Measurements from ENCODE around the gene MDM4. TPM values are rescaled to one million over a fixed set of nuclear protein-coding genes. Genes with fewer than 3 reads are reported as not detected.
"Not testable (repeated sequence)": the region's sequence is repeated elsewhere in the genome, so short reads cannot be mapped to it uniquely, and the experiment has no call there.

The MDM4 gene
- total RNA-seq, 1 experiment from 2014 or later = 174 TPM

DNA sequence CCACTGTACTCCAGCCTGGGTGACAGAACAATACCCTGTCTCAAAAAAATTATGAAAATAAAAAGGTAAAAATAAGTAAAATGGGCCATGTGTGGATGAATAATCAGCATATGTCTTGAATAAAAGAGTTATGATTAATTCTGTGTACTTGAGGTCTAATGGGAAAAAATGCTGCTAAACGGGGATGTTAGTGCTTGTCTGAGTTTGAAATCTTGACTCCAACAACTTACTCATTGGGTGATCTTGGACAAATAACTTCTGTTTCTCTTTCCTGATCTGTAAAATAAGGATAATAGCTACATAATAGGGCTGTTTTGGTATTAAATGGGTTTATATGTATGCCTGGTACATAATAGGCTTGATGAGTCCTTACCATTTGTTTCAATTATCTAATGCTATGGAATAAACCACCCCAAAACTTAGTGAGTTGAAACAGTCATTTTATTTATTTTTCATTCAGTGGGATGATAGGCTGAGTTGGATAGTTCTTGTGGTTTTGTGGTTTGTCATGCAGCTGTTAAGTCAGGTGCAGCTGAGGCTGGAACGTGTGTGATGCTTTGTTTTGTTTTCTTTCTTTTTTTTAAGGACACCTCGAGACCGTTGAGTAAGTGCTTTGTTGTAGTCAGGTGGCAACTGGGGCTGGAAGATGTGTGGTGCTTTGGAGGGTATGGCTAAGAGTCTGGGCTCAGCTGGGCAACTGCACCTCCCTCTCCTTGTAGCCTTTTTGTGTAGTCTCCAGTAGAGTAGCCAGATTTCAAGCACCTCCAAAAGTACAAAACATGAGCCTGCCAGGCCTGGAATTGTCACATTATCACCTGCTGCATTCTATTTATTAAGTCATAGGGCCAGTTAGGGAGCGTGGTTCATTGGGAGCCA, 4.9 kb downstream of the MDM4 start:
- TF ChIP-seq, protein P1, sequence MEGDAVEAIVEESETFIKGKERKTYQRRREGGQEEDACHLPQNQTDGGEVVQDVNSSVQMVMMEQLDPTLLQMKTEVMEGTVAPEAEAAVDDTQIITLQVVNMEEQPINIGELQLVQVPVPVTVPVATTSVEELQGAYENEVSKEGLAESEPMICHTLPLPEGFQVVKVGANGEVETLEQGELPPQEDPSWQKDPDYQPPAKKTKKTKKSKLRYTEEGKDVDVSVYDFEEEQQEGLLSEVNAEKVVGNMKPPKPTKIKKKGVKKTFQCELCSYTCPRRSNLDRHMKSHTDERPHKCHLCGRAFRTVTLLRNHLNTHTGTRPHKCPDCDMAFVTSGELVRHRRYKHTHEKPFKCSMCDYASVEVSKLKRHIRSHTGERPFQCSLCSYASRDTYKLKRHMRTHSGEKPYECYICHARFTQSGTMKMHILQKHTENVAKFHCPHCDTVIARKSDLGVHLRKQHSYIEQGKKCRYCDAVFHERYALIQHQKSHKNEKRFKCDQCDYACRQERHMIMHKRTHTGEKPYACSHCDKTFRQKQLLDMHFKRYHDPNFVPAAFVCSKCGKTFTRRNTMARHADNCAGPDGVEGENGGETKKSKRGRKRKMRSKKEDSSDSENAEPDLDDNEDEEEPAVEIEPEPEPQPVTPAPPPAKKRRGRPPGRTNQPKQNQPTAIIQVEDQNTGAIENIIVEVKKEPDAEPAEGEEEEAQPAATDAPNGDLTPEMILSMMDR (IDR thresholded peaks at IDR 0.05; ENCODE audit: unreplicated experiment) = no peak
- Mint-ChIP-seq H3K4me3 (ENCODE audit: unreplicated experiment) (peak overlapping the region; percentile 6), H3K27ac (ENCODE audit: low read depth, unreplicated experiment) (peak overlapping the region; percentile 50), H3K4me1 (ENCODE audit: insufficient read depth, unreplicated experiment) (peaks cover 33% of the 10 kb centered on the region), H3K36me3 (ENCODE audit: insufficient read depth, unreplicated experiment) (peaks cover 74% of the 10 kb centered on the region), H3K9me3 (ENCODE audit: unreplicated experiment) (peaks cover 14% of the 10 kb centered on the region), H3K27me3 (ENCODE audit: insufficient read depth, unreplicated experiment) (no peaks in the 10 kb centered on the region)
- BruUV-seq (replicated peaks) = no TSS peak
- DNase-seq (ENCODE audit: unreplicated experiment) = peak; percentile 77
- POLR2A ChIA-PET = interaction anchor here (0.6 to 2.4 kb wide), 8 partner anchors 8 to 1111 kb away, joined by 3 to 32 read pairs (median 3); no protein-coding TSS in a partner anchor
- intact Hi-C loops (cut with micrococcal nuclease) = no loop called here
- CTCF ChIA-PET = interaction anchor here (0.8 to 1.5 kb wide), 3 partner anchors 12 to 286 kb away, joined by 3 to 6 read pairs (median 4); no protein-coding TSS in a partner anchor

- H3K4me3 Mint-ChIP-seq (ENCODE audit: unreplicated experiment); intact Hi-C loops (cut with micrococcal nuclease); H3K27me3 Mint-ChIP-seq (ENCODE audit: insufficient read depth, unreplicated experiment); BruUV-seq (replicated peaks); DNase-seq (ENCODE audit: unreplicated experiment): not testable (repeated sequence)
- Mint-ChIP-seq H3K27ac (ENCODE audit: low read depth, unreplicated experiment) (peak overlapping the region; percentile 50), H3K36me3 (ENCODE audit: insufficient read depth, unreplicated experiment) (peaks cover 83% of the 10 kb centered on the region), H3K9me3 (ENCODE audit: unreplicated experiment) (peaks cover 14% of the 10 kb centered on the region), H3K4me1 (ENCODE audit: insufficient read depth, unreplicated experiment) (peaks cover 33% of the 10 kb centered on the region)
- ChIA-PET POLR2A (interaction anchor here (0.7 to 2.4 kb wide), 6 partner anchors 9 to 1110 kb away, joined by 3 to 32 read pairs (median 3); no protein-coding TSS in a partner anchor), CTCF (interaction anchor here (0.7 to 1.5 kb wide), 9 partner anchors 11 to 718 kb away, joined by 3 to 6 read pairs (median 4); partner anchors contain the start of gene PIK3C2B)
These were observed 5.8 kb downstream of the MDM4 start for GRCh38 chr1:204521941-204522521.

DNA sequence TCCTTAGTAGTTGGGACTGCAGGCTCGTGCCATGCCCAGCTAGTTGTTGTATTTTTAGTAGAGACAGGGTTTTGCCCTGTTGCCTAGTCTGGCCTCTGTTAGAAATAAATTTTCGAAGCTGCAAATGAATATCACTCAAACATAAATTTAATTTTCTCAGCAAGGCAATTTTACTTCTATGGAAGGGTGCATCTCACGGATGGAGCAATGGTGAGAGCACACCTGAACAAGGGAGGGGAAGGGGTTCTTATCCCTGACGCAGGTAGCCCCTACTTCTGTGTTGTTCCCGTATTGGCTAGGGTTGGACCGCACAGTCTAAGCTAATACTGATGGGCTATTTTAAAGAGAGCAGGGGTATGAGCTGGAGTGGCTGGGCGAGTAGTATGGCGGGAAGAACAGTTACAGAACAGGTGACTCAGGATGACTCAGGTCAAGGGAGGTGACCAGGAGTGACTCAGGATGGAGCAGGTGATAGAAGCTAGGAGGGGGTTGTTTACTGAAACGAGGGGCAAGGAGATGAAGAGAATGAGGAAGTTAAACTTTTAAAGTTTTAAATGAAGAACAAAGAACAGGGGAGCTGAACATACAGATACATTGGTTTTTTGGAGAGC, 7.5 kb downstream of the MDM4 start:
- ChIA-PET POLR2A (interaction anchor here (0.6 to 7.4 kb wide), 12 partner anchors 7 to 237 kb away, joined by 3 to 99 read pairs (median 6); partner anchors contain the start of genes MDM4 and PIK3C2B), CTCF (interaction anchor here (0.6 to 3.6 kb wide), 11 partner anchors 9 to 618 kb away, joined by 3 to 17 read pairs (median 3); no protein-coding TSS in a partner anchor)
- Mint-ChIP-seq H3K27ac (ENCODE audit: low read depth, unreplicated experiment) (peak overlapping the region; percentile 44), H3K36me3 (ENCODE audit: insufficient read depth, unreplicated experiment) (peaks cover 87% of the 10 kb centered on the region), H3K4me3 (ENCODE audit: unreplicated experiment) (peak overlapping the region; percentile 1), H3K9me3 (ENCODE audit: unreplicated experiment) (peaks cover 14% of the 10 kb centered on the region), H3K27me3 (ENCODE audit: insufficient read depth, unreplicated experiment) (no peaks in the 10 kb centered on the region), H3K4me1 (ENCODE audit: insufficient read depth, unreplicated experiment) (peaks cover 33% of the 10 kb centered on the region)
- no TSS peak for BruUV-seq (replicated peaks)
- intact Hi-C loops (cut with micrococcal nuclease) = no loop called here
- DNase-seq (ENCODE audit: unreplicated experiment) = peak; percentile 50
- TF ChIP-seq, protein P1 (IDR thresholded peaks at IDR 0.05; ENCODE audit: unreplicated experiment) = no peak

DNA sequence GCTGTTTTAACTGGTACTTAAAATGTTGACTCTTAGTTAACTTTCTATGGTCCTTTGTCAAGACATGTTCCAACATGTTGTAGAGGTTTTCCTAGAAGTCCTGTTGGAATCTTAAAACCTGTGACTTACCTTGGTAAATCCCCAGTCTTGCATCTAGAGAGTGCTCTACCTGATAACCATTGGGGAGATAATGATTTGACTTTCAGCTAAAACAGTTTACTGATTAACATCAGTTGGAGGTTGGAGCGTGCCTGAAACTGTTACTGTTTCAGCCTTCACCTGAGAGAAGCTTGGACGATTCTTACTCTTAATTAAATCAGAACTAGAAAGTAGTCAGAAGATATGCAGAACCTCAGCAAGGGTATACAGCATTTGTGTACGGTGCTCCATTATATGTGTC, 8.8 kb downstream of the MDM4 start:
- Mint-ChIP-seq H3K27ac (ENCODE audit: low read depth, unreplicated experiment) (peak overlapping the region; percentile 78), H3K27me3 (ENCODE audit: insufficient read depth, unreplicated experiment) (no peaks in the 10 kb centered on the region), H3K4me1 (ENCODE audit: insufficient read depth, unreplicated experiment) (peaks cover 33% of the 10 kb centered on the region), H3K9me3 (ENCODE audit: unreplicated experiment) (peaks cover 14% of the 10 kb centered on the region), H3K4me3 (ENCODE audit: unreplicated experiment) (peak overlapping the region; percentile 56), H3K36me3 (ENCODE audit: insufficient read depth, unreplicated experiment) (peaks cover 91% of the 10 kb centered on the region)
- TF ChIP-seq, protein P1 (IDR thresholded peaks at IDR 0.05; ENCODE audit: unreplicated experiment) = no peak
- POLR2A ChIA-PET = interaction anchor here (0.6 to 7.4 kb wide), 26 partner anchors 8 to 687 kb away, joined by 3 to 99 read pairs (median 5); partner anchors contain the start of genes DSTYK, MDM4 and PIK3C2B
- intact Hi-C loops (cut with micrococcal nuclease) = no loop called here
- peak; percentile 73 for DNase-seq (ENCODE audit: unreplicated experiment)
- CTCF ChIA-PET = interaction anchor here (0.6 to 3.6 kb wide), 14 partner anchors 9 to 616 kb away, joined by 3 to 17 read pairs (median 4); partner anchors contain the start of gene PIK3C2B
- no TSS peak for BruUV-seq (replicated peaks)
